HG03045 (cell line): ENCODE measurements around the gene RNASEL.
"Not testable (repeated sequence)": the region's sequence is repeated elsewhere in the genome, so short reads cannot be mapped to it uniquely, and the experiment has no call there.

Experiments used
- ATAC-seq: cut with Tn5 transposase; IDR thresholded peaks from one replicate; pipeline ENCODE4 v1.9.1; 2021; ENCODE audit warnings: mild to moderate bottlenecking, moderate library complexity; ENCODE audit not compliant: unreplicated experiment

The RNASEL gene

DNA sequence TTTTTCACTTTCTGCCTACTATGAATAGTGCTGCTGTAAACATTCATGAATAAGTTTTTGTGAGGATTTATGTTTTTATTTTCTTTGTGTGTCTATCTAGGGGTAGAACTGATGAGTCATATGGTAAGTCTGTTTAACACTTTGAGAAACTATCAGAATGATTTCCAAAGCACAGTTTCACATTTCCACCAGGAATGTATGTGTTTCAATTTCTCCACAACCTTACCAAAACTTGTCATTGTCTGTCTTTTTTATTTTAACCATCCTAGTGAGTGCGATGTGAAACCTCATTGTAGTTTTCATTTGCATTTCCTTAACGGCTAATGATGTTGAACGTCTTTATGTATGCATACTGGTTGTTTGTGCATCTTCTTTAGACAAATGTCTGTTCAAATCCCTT is 23.5 kb downstream of the RNASEL start:
- ATAC-seq: no peak

DNA sequence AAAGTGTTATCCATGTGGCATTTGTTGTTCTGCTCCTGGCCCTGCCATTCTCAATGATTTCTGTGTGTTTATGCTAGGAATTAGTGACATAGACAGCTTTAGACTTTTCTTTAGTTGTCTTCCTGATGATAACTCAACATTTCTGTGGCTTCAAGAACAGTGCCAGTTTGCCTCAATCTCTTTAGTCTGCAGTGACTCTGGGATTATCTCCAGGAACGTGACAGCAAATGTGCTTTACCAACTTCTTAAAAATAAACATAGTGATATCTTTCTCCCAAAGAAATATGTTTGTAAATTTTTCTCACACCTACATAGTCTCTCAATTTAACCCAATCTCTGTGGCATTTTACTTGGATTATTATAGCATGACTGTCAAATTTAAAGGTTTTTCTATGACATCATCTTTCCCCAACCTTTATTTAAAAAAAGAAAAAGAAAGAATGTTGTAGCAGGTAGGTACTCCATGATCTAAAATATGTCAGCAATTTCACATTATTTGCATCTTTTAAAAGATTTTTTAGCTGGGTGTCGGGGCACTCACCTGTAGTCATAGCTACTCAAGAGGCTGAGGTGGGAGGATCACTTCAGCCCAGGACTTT is 24.6 kb downstream of the RNASEL start:
- ATAC-seq: no peak

DNA sequence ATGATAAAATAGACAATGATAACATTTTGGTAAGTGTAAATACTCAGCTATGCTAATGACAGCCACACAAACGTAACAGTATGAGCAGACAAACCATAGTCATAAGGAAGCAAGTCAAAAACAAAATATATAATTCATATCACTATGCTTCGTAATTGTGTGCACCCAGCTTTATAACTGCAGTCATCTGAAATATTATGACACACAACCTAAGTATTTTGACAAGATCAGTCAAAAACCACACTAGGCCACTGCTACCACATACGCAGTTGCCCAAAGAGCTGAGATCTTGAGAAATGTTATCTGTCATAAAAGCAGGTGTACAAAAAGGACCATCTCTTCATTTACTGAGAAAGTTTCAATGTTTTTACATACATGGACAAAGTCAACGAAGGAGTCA is 26.0 kb downstream of the RNASEL start:
- ATAC-seq: no peak

DNA sequence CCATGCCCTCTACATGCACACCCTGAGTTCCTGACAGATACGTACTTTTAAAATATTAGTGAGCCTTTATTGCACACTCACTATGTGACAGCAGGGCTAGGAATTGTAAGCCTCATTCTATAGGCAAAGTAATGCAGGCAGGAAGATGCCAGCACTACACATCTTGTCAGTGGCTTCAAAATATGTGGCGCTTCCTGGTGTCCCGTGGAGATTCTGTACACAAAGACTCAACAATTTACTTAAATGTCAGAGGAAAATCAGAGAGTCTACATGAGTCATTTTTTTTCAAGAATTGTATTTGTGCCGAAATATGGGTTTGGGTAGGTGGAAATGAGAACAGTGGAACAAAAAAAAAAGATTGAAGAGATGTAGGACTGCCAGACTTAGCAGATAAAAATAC is 27.6 kb downstream of the RNASEL start:
- no peak for ATAC-seq

DNA sequence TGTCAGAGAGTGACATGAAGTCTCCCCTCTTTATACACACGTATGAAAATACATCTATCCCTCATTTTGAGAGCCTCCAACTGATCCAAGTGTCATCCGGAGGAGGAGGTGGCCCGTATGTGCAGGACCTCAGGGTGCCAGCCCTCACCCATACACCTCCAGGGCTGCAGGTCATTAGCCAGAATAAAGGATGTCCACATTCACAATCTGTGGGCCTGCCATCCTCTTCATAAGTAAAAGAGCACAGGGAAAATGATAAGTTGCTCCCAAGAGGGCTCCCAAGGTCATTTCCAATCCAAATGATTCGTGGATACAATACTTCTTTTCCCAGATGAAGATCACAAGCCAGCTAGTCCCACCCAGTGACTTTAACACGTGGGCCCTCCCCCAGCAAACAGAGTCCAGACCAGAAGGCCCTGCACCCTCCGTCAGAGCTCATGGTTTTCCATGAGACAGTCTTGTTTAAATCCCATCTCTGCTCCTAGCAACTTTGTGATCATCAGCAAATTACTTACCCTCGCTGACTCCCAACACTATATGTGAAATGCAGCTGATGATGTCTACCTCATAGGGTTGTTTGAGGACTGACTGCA is 28.6 kb downstream of the RNASEL start:
- ATAC-seq: no peak

DNA sequence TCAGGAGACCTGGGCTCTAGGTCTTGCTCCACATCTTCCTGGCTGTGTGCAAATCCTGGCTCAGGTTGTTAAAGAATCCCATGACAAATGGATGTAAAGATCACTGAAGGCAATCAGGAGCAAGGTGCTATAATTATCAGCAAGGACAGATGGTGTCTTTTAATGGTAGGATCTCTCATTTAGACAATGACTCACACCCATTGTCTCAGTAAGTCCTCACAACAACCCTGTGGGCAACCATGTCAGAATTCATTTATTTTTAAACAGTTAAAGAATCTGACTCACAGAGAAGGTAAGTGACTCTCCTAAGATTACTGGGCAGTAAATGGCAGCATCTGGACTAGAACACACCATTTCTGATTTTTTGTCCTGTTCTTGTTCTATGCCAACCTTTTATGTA is 32.8 kb downstream of the RNASEL start:
- no peak for ATAC-seq

DNA sequence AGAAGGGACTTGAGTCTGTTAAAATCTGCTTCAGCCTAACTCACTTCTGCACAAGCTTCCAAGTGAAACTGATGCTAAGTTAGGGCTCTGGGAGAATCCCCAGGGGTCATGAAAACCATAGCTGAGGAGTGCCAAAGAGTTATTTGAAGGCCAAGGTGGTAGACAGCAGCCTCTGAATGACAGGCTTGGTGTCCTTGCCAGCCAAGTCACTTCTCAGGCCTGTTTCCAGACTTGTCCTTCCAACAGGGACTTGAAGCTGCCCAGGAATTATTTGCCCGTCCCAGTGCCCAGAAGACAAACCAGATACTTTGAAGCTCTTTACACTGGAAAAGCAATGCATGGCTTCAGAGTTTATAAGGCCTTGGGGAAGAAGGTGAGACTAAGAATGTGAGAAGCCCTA is 33.6 kb downstream of the RNASEL start:
- ATAC-seq: no peak

DNA sequence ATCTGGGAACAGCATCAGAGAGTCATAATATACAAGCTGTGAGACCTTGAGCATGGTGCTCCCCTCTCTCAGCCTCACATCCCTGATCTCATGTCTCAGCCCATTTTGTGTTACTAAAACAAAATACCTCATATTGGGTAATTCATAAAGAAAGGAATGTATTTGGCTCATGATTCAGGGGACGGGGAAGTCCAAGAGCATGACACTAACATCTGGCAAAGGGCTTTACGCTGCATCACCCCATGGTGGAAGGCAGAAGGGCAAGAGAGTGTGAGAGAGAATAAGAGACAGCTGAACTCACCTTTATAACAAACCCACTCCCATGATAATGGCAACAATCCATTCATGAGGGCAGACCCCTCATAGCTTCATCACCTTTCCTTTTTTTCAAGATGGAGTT is 36.5 kb downstream of the RNASEL start:
- no peak for ATAC-seq

DNA sequence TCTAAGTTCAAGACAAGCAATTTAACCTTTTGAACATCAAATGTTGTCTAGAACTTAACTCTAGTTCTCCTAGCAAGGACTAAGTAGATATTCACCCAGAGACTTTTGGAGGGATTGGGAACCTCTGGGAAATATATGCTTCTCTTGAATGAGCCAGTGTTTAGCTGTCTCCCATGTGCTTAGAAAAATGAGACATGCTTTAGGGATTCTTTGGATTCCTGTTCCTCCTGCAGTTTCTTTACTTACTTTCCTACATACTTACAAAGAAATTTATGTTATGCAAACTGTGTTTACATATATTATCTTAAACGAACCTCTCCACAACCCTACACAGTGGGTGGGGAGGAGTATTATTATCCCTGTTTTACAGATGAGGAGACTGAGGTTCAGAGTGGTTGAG is 39.2 kb downstream of the RNASEL start:
- no peak for ATAC-seq

DNA sequence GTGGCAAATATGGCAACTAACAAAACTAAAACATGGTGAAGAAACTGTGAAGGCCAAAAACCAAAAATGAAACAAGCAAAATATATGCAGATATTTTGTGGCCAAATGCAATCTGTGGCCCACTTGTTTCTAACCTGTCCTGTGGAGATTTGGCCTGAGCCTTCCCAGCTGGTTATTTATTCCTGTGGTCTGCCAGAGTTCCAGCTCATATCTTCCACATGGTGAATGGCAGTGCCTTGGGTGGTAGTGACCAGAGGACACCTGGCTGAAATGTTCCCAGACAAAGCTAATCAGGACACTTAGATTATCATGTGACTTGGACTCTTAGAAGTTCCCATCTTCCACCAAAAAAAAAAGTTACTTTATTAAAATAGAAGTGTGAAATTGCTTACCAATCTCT is 39.7 kb downstream of the RNASEL start:
- ATAC-seq: no peak

DNA sequence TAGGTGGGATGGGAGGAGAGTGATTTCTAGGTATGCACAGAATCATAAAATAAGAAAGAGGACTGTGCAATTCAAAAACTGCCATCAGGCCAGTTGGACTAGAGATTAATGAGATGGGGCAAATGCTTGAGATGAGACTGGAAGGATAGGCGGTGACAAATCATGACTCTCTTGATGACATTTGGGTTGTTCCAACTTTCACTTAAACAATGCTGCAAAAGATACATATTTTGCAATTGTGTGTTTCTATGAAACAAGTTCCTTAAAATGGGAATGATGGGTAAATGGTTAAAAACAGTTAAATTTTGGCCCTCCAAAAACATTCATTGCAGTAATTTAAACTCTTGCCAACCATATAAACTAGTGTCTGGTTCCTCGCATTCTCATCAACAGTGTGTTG is 55.2 kb downstream of the RNASEL start:
- ATAC-seq: no peak

DNA sequence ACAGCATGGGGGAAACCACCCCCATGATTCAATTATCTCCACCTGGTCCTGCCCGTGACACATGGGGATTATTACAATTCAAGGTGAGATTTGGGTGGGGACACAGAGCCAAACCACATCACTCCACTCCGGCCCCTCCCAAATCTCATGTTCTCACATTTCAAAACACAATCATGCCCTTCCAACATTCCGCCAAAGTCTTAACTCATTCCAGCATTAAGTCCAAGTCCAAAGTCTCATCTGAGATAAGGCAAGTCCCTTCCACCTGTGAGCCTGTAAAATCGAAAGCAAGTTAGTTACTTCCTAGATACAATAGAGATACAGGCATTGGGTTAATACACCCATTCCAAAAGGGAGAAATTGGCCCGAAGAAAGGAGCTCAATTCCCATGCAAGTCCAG is 60.9 kb downstream of the RNASEL start:
- not testable (repeated sequence) for ATAC-seq

DNA sequence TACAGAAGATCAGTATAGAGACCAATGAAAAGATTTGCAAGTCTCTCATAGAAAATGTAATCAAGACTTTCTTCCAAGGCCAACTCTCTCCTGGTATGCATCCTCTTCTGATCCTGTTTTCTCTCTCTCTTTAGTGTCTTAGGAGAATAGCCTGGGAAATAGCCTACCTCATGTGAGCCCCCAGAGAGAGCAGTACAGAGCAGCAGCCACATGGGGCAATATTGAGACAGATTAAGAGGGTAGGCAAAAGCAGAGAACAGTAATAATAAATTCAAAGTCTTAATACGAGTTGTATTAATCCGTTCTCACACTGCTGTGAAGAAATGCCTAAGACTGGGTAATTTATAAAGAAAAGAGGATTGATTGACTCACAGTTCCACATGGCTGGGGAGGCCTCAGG is 61.4 kb downstream of the RNASEL start:
- ATAC-seq: no peak

DNA sequence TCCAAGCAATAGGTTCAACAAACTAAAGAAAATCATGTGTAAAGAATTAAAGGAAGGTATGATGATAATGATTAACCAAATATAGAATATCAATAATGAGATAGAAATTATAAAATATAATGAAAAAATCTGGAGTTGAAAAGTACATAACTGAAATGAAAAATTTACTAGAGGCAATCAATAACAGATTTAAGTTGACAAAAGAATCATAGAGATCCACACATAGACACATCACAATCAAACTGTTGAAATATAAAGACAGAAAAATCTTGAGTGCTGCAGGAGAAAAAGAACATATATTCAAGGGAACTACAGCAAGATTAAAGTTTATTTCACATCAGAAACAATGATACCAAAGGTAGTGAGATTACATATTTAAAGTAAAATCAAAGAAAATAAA is 63.7 kb downstream of the RNASEL start:
- no peak for ATAC-seq
